ENCODE results near the gene IL31. TPM values are rescaled to one million over a fixed set of nuclear protein-coding genes. Genes with fewer than 3 reads are reported as not detected.

The IL31 gene
- total RNA-seq, 1 donor from 2014 or later, result not detected

DNA sequence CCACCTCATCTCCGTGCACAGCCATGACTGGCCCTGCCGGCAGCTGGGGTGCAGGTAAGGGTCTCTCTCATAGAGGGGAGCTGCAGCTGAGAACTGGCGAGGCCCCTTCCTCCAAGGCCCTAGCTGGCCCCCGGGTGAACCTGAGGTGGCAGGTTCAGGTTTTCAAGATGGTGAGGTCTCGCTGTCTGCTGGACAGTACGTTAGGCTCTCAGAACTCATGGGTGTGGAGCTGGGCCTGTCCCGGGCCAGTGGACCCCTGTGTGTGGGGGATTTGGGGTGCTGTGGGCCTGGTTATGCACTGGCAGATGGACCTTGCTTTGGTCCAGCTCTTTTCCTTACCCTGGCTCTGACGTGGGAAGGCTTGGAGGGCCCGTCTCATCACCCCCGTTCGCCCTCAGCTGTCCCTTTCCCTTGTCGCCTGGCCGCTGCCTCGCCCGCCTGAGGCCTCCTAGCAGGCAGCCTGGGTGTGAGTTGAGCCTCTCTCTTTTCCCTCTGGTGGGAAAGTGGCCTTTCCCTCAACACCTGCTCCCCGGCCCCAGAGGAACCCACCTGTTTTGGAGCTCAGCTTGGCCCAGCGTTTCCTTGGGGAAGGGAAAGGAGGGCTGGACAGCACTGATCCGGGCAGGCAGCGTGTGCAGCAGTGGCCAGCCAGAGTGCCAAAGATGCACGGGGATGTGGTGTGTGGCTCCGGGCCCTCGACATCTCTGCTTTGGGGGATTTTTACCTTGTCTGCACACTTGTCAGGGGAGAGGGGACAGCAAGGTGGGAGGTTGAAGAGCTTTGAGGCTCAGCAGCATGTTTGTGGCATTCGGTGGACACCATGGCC lies 28.3 kb downstream of the IL31 start:
- TF ChIP-seq CTCF (conservative IDR thresholded peaks at IDR 0.05; ENCODE audit: low read depth, low read length), result no peak
- no peak overlapping the region for H3K4me3 ChIP-seq (ENCODE audit: low read depth, low read length)
- no peak for DNase-seq (ENCODE audit: low read depth)

GRCh38 chr12:122144885-122145284 lies 29.1 kb downstream of the IL31 start:
- H3K4me3 ChIP-seq (ENCODE audit: low read depth, low read length), result no peak overlapping the region
- DNase-seq (ENCODE audit: low read depth), result no peak
- TF ChIP-seq CTCF (conservative IDR thresholded peaks at IDR 0.05; ENCODE audit: low read depth, low read length), result no peak

DNA sequence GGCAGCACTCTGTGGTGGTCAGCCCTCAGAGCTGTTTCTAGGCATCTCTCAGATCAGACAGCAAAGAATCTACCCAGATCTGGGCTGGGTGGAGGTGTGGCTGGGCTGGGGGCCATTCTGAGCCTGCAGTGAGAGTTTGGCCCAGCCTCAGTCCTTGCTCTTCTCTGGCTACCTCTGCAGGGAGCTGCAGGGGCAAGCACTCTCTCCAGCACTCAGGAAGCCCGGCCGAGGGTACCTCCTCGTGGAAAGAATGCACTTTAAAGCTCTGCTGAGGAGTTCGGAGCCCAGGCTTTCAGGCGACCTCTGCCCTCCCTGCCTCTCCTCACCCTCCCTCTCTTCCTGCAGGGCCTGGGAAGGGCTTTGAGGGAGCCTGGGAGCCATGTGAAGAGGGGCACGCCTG lies 31.2 kb downstream of the IL31 start:
- TF ChIP-seq CTCF (conservative IDR thresholded peaks at IDR 0.05; ENCODE audit: low read depth, low read length), result no peak
- H3K4me3 ChIP-seq (ENCODE audit: low read depth, low read length), result no peak overlapping the region
- no peak for DNase-seq (ENCODE audit: low read depth)

DNA sequence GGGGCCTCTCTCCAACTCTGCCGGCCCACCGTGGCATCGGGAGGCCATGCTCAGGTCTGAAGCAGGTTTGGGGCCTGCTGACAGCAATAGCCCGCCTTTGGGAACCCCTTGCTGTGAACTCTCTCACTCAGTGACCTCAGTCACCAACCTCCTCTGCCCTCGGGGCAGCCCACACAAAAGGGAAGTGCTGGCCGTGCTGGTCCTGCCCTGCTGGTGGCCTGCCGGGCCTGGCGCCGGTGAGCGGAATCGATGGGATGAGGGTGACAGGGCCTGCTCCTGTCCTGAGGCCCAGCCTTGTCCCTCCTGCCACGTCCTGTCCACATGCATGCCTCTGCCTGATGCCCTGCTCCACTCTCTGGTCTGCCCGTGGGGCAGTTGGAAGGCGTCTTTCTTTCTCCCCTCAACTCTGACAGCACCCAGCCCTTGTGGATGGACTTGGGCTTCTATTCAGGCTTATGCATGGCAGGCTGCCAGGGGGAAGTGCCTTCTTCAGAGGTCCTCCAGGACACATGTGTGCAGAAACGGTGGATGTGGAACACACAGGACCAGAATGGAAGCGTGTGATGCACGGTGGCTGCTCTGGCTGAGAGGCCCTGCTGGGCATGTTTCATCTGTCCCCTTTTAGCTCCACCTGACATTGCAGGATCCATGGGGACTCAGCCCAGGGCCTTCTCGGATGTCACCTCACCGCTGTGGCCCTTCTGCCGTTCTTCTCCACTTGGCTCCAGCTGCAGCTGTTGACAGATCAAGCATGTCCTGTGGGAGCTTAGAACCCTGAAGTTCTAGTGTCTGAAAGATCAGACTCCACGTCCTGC lies 31.9 kb downstream of the IL31 start:
- TF ChIP-seq CTCF (conservative IDR thresholded peaks at IDR 0.05; ENCODE audit: low read depth, low read length), result no peak
- no peak overlapping the region for H3K4me3 ChIP-seq (ENCODE audit: low read depth, low read length)
- no peak for DNase-seq (ENCODE audit: low read depth)

DNA sequence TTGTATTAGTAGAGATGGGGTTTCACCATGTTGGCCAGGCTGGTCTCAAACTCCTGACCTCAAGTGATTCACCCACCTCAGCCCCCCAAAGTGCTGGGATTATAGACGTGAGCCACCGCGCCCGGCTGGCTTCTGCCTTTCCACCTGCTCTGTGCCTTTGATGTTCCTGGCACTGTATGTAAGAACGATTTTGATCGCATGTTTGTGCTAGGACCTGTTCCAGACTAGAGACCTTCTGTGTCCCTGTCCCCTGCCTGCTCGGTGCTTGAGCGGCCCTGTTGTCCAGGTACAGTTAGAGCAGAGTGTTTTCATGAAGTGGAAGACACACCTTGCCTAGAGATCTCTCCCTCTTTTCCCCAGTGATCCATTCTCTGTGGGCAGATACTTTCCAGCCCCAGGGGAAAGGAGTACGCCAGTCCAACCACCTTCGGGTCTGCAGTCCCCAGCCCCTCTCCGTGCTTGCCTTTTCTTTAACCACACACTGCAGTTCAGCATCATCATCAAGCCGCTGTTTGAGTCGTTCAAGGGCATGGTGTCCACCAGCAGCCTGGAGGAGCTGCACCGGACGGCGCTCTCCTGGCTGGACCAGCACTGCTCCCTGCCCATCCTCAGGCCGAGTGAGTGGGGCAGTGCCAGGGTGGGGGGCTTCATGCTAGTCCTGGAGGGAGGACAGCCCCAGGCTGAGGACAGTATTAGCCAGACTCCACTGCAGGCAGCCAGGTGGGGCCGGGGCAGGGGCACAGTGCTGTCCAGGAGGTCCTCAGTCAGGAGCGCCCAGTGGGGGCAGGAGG lies 33.4 kb downstream of the IL31 start:
- TF ChIP-seq CTCF (conservative IDR thresholded peaks at IDR 0.05; ENCODE audit: low read depth, low read length), result no peak
- DNase-seq (ENCODE audit: low read depth), result no peak
- H3K4me3 ChIP-seq (ENCODE audit: low read depth, low read length), result no peak overlapping the region

GRCh38 chr12:122139941-122140340 lies 34.1 kb downstream of the IL31 start:
- no peak overlapping the region for H3K4me3 ChIP-seq (ENCODE audit: low read depth, low read length)
- DNase-seq (ENCODE audit: low read depth), result no peak
- no peak for TF ChIP-seq CTCF (conservative IDR thresholded peaks at IDR 0.05; ENCODE audit: low read depth, low read length)
